Bronchial epithelial cell (primary cell): ENCODE data around the gene CDK10. TPM values are rescaled to one million over a fixed set of nuclear protein-coding genes. Genes with fewer than 3 reads are reported as not detected.

Experiments
- DNase-seq: peaks from one replicate; pipeline ENCODE4 v3.0.0-alpha.2; 2010; ENCODE audit warnings: low read depth
- FAIRE-seq: peaks from 2 replicates; lab custom pipeline; 2011; peaks lifted over from hg19 to GRCh38; lab: Jason Lieb, UNC
- H3K27me3 ChIP-seq: 2 replicates; pipeline ENCODE4 v1.5.1; 2011; ENCODE audit warnings: low read length; ENCODE audit not compliant: control insufficient read depth, insufficient read depth
- H3K36me3 ChIP-seq: 2 replicates; pipeline ENCODE4 v1.5.1; 2011; ENCODE audit warnings: low read length; ENCODE audit not compliant: control insufficient read depth, insufficient read depth
- H3K4me3 ChIP-seq: 2 replicates; pipeline ENCODE4 v1.5.1; 2011; ENCODE audit warnings: mild to moderate bottlenecking, low read depth, low read length, control low read depth
- CTCF ChIP-seq: IDR thresholded peaks from 2 replicates; pipeline ENCODE4 v1.5.1; 2011; ENCODE audit warnings: mild to moderate bottlenecking, moderate library complexity, low read length, control low read depth, inconsistent platforms; ENCODE audit not compliant: insufficient read depth, severe bottlenecking
- total RNA-seq: library from RNA; depleted of rRNA; stranded (reverse); fragments of >200 nt; gene quantifications from 2 replicates; pipeline ENCODE4 v1.2.1, GENCODE V29; 2014

CDK10 gene, protein sequence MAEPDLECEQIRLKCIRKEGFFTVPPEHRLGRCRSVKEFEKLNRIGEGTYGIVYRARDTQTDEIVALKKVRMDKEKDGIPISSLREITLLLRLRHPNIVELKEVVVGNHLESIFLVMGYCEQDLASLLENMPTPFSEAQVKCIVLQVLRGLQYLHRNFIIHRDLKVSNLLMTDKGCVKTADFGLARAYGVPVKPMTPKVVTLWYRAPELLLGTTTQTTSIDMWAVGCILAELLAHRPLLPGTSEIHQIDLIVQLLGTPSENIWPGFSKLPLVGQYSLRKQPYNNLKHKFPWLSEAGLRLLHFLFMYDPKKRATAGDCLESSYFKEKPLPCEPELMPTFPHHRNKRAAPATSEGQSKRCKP
- 30.5 and 280 TPM in 2 replicates for total RNA-seq

GRCh38 chr16:89686520-89687091 lies at the start of gene CDK10:
TSS of gene CDK10 (plus strand) at chr16:89686689. CDS start at chr16:89686711, 22 bp downstream.
- peaks cover 16% of the 10 kb centered on the region for H3K36me3 ChIP-seq
- DNase-seq, result peak; percentile 72
- TF ChIP-seq CTCF, result no peak
- peak within 1 kb of the TSS; percentile 88 for H3K4me3 ChIP-seq
- no peak for FAIRE-seq
- no peaks in the 10 kb centered on the region for H3K27me3 ChIP-seq

DNA sequence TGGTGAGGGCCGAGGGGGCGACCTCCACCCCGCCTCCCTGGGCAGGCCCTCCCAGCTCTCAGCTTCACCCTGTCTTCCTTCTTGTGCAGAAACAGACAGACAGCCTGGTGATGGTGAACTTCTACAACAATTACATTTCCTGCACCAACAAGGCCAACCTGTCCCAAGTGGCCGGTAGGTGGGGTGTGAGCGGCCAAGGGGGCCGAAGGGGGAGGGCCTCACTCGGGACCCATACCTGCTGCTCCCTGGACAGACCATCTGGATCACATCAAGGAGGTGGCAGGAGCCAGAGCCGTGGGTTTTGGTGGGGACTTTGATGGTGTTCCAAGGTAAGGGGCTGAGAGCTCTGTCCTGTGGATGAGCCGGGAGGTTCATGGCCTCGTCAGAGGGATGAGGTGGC lies 49.1 kb upstream of the CDK10 start:
- H3K36me3 ChIP-seq, result no peaks in the 10 kb centered on the region
- H3K4me3 ChIP-seq, result no peak overlapping the region
- FAIRE-seq (no peak), DNase-seq (no peak)
- H3K27me3 ChIP-seq, result peaks cover 2% of the 10 kb centered on the region
- no peak for TF ChIP-seq CTCF

DNA sequence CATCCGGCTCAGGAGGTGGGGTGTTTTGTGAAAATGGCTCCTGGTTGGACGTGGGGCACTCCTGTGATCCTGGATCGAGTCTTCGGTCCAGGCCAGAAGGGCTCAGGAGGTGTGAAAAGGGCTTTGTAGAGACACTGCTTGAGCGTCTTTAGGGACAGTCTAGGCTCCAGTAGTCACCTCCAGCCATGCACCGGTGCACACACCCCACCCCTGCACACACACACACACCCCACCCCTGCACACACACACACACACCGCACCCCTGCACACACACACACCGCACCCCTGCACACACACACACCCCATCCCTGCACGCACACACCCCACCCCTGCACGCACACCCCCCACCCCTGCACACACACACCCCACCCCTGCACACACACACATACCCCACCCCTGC lies 48.0 kb upstream of the CDK10 start:
- Histone ChIP-seq H3K36me3 (no peaks in the 10 kb centered on the region), H3K27me3 (no peaks in the 10 kb centered on the region), H3K4me3 (no peak overlapping the region)
- TF ChIP-seq CTCF, result no peak
- DNase-seq (no peak), FAIRE-seq (no peak)

DNA sequence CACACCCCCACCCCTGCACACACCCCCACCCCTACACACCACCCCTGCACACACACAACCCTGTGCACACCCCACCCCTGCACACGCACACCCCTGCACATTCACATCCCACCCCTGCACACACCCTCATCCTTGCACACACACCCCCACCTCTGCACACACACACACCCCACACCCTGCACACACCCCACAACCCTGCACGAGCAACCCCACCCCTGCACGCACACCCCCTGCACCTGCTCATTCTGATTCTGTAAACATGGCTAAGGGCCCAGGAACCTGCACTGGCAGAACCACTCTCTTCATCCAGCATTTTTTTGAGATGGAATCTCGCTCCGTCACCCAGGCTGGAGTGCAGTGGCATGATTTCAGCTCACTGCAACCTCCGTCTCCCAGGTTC lies 47.1 kb upstream of the CDK10 start:
- DNase-seq (no peak), FAIRE-seq (no peak)
- H3K4me3 ChIP-seq, result no peak overlapping the region
- H3K27me3 ChIP-seq, result no peaks in the 10 kb centered on the region
- no peaks in the 10 kb centered on the region for H3K36me3 ChIP-seq
- TF ChIP-seq CTCF, result no peak

- TF ChIP-seq CTCF, result no peak
- no peak for FAIRE-seq
Measured at GRCh38 chr16:89641458-89642119, 44.9 kb upstream of the CDK10 start.

More at GRCh38 chr16:89641458-89642119, 44.9 kb upstream of the CDK10 start:
- DNase-seq, result no peak
- no peaks in the 10 kb centered on the region for H3K27me3 ChIP-seq
- H3K4me3 ChIP-seq, result no peak overlapping the region
- H3K36me3 ChIP-seq, result peaks cover 11% of the 10 kb centered on the region
